Limb (tissue), 2 donors: ENCODE measurements around the gene ELL3.
A peak's percentile ranks its signal among the peaks of the same experiment; 100 is the strongest.
"Not testable (repeated sequence)": the region's sequence is repeated elsewhere in the genome, so short reads cannot be mapped to it uniquely, and the experiment has no call there.

Experiments
- DNase-seq, 2 donors: peaks; one replicate each; pipeline ENCODE4 v3.0.0-alpha.2; 2016; ENCODE audit errors: extremely low spot score in 2 of 2

The ELL3 gene

DNA sequence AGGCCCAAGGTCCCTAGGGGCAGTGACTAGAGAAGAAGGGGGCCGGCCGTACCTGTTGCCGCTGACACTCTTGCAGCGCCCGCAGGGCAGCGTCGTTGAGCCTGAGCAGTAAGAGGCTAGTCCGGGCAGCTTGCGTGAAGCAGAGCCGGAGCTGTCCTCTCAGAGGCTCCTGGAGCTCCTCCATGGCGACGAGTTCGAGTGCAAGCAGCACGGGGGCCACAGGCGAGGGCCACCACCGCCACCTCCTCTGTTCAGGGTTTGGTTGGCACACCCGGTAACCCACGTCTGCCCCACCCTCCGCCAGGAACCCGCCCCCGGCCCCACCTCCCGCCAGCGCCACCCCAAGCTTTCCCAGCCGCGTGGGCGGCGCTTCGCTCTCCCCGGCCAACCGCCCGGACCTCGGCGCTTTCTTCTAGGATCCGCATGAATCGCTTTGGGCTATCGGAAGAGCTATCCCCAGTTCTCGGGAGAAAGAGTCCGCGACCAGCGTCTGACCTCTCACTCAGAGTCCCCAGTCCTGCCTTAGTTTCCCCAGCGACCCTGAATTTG, at the start of gene ELL3:
TSS of gene ELL3 (minus strand) at position 249 of the 549 bp plus-strand sequence. CDS start at position 184, 65 bp downstream.
- DNase-seq, result peak; percentile 36 to 79

GRCh38 chr15:43826029-43826507, 49.3 kb upstream of the ELL3 start:
- no peak for DNase-seq

DNA sequence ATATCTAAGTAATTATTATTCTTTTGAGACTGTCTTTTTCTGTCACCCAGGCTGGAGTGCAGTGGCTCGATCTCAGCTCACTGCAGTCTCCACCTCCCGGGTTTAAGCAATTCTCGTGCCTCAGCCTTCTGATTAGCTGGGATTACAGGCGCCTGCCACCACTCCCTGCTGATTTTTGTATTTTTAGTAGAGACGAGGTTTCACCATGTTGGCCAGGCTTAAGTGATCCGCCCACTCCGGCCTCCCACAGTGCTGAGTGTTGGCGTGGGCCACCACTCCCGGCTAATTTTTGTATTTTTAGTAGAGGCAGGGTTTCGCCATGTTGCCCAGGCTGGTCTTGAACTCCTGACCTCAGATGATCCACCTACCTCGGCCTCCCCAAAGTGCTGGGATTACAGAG, 48.5 kb upstream of the ELL3 start:
- DNase-seq, result not testable (repeated sequence)

- peak; percentile 90 to 98 for DNase-seq
These were observed 47.8 kb upstream of the ELL3 start, which contains the start of gene MFAP1 for GRCh38 chr15:43824302-43825246. Gene MFAP1 (minus strand): TSS chr15:43824690. CDS start chr15:43824569, 121 bp downstream.

DNA sequence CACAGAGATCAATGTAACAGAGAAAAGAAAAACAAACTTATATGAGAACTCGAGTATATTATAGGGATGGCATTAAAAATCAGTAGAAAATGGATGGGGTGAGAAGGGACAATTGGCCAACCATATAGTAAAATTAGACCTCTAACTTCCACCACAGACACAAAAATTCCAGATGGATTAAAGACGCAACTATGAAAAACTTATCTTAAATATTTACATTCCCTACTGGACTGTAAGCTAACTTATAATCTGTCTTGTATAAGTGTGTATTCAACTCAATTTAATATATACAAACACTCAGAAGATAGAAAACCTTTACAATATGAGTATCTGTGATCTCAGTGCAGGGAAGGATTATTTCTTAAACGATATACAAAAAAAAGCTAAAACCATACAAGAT, 44.7 kb upstream of the ELL3 start:
- no peak for DNase-seq

DNA sequence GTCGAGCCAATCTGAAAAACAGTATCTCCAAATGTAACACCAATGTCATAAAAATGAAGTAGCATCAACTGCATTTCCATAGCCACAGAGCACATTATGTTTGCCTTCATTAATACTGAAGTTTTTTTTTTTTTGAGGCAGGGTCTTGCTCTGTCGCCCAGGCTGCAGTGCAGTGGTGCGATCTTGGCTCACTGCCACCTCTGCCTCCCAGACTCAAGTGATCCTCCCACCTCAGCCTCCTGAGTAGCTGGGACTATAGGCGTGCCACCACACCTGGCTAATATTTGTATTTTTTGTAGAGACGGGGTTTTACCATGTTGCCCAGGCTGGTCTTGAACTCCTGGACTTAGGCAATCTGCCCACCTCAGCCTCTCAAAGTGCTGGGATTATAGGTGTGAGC, 38.3 kb upstream of the ELL3 start:
- not testable (repeated sequence) for DNase-seq

GRCh38 chr15:43808960-43809678, 32.4 kb upstream of the ELL3 start:
- DNase-seq, result no peak

DNA sequence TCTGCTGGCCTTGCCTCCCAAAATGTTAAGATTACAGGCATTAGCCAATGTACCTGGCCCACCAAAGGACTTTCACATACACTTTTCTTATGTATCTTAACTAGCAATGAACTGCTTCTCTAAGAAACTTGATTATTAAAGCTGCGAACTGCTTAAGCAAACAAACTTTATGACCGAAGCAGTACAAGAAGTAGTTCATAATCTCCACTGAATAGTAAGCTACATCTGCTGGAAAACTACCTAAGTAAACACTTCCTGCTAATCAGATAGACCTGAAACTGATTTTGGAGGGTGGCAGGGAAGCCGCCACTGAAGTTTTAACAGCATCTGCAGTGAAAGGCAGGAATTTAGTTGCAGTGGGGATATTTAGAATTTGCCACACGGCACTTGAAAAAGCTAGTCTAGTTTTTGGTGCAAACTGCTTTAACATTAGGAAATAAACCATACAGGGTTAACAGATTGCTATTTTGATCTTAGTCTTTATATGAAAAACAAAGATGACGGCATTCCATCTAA, 31.7 kb upstream of the ELL3 start:
- DNase-seq, result no peak

DNA sequence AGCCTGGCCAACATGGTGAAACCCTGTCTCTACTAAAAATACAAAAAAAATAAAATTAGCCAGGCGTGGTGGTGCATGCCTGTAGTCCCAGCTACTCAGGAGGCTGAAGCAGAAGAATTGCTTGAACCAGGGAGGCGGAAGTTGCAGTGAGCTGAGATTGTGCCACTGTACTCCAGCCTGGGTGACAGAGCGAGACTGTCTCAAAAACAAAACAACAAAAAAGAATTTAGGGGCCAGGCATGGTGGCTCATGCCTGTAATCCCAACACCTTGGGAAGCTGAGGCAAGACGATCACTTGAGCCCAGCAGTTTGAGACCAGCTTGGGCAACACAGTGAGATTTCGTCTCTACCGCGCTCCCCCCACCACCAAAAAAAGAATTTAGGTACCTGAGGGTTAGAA, 25.9 kb upstream of the ELL3 start:
- DNase-seq, result not testable (repeated sequence)

GRCh38 chr15:43800286-43801141, 23.7 kb upstream of the ELL3 start, which contains the start of gene HYPK:
Gene HYPK (plus strand): TSS chr15:43800599. CDS start chr15:43800623, 24 bp downstream.
- peak; percentile 92 to 94 for DNase-seq

DNA sequence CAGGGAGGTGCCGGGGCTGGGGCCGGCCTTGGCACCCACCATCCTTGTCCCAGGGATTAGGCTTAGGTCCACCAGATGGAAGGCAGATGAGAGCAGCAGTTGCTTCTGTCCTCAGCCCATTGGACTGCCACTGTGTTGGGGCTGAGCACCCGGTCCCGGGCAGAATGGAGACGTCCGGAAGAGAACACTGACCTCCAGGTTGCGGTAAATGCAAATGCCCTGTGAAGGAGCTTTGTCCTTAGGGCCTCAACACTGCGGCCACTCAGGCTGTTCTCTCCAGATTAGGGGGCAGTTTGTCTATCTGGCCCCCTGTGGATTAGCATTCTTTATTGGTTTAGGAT, 23.1 kb upstream of the ELL3 start, which contains the start of gene SERINC4:
TSS of gene SERINC4 (minus strand) at position 276 of the 341 bp plus-strand sequence. CDS start at position 42, 234 bp downstream.
- no peak for DNase-seq

DNA sequence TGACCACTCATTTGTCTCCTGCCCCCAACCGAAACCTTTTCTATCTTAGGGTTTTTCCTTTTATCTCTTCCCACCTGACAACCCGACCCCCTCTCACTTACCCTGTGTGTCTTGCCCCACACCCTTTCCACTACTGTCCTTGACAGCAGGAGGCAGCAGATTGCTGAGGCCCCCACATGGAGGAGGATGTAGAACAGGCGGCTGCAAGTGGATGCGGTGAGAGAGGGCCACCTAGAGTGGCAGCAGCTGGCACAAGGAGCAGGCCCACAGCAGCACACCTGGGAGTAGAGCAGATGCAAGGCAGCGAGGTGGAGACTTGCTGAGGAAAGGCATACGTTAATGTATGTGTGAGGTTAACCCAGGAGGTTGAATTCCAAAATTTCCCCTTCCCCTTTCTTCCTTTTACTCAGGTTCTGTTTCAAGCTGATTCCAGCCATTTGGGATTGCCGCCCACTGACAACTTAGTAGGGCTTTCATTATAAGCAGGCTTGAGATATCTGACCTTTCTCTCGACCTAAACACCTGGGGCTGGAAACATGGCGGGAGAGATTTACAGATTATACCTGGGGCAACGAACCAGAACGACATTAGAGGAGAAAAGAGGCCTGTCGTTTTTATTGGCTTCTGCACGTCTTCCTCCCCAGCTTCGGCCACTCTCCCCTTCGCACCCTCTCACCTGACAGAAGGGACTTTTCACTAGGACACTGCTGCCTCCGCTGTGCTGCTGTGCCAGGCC, 22.6 kb upstream of the ELL3 start:
- DNase-seq, result no peak

- DNase-seq, result no peak
These were observed 19.8 kb upstream of the ELL3 start for GRCh38 chr15:43796566-43796965.

GRCh38 chr15:43795997-43796396, 19.2 kb upstream of the ELL3 start:
- DNase-seq, result no peak

GRCh38 chr15:43795197-43795596, 18.4 kb upstream of the ELL3 start:
- DNase-seq, result no peak

DNA sequence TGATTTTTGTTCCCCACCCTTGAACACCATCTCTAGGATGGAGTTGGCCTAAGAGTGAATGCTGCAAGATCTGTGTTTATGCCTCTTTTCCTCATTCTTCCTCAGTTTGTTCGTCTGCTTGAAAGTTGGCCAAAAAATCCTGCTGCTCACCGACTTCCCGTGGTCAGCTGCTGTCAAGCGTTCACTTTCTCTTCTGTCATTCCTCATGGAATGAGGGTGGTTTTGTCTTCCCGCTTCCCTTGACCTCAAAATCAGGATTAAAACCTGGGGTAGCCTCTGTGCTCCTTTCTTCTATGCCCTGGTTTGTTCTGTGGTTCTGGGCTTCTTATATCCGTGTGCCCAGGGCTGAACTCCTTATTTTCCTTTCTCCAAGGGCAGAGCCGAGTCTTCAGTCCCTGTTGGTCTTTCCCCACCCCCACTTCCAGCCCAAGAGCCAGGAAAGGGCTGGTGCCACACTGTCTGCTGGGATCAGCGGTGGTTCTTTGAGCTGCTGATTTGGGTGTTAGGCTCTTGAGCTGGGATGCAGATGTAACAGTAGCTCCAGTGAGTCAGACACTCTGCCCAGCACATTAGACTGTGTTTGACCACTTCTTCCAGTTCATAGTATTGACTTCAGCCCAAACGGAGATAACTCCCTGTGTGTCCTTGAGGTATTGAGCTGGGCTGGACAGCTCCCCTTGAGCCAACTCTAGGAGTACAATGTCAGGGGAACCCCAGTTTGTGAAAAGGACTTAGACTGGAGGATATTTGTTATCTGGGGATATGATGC, 17.7 kb upstream of the ELL3 start:
- DNase-seq, result no peak

DNA sequence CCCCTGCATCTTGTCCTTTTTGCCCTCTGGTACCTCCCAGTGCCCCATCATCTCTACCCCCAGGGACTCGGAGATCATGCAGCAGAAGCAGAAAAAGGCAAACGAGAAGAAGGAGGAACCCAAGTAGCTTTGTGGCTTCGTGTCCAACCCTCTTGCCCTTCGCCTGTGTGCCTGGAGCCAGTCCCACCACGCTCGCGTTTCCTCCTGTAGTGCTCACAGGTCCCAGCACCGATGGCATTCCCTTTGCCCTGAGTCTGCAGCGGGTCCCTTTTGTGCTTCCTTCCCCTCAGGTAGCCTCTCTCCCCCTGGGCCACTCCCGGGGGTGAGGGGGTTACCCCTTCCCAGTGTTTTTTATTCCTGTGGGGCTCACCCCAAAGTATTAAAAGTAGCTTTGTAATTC, 16.9 kb upstream of the ELL3 start:
- no peak for DNase-seq

GRCh38 chr15:43792761-43793476, 16.2 kb upstream of the ELL3 start:
- peak in 1 of 2 donors; percentile 42 for DNase-seq
